Measurements from ENCODE around the gene TMEM201. TPM values are rescaled to one million over a fixed set of nuclear protein-coding genes. Genes with fewer than 3 reads are reported as not detected.

Gene TMEM201
- total RNA-seq, 1 donor from 2014 or later = 19.0 TPM

GRCh38 chr1:9643351-9644256 is 54.9 kb downstream of the TMEM201 start:
- intact Hi-C loops (cut with DNase I) = no loop called here
- no peak for DNase-seq (ENCODE audit: low spot score)

- intact Hi-C loops (cut with DNase I) = no loop called here
- no peak for DNase-seq (ENCODE audit: low spot score)
These were observed 57.3 kb downstream of the TMEM201 start for GRCh38 chr1:9646037-9646436.

- intact Hi-C loops (cut with DNase I) = no loop called here
These were observed 59.5 kb downstream of the TMEM201 start for GRCh38 chr1:9648171-9648570.

GRCh38 chr1:9649769-9650168 is 61.1 kb downstream of the TMEM201 start:
- DNase-seq (ENCODE audit: low spot score) = no peak
- intact Hi-C loops (cut with DNase I) = no loop called here

More at GRCh38 chr1:9648171-9648570, 59.5 kb downstream of the TMEM201 start:
- no peak for DNase-seq (ENCODE audit: low spot score)

- intact Hi-C loops (cut with DNase I) = no loop called here
- no peak for DNase-seq (ENCODE audit: low spot score)
These were observed 62.5 kb downstream of the TMEM201 start for GRCh38 chr1:9651220-9651564.

- DNase-seq (ENCODE audit: low spot score) = peak; percentile 81
- intact Hi-C loops (cut with DNase I) = no loop called here
These were observed 63.1 kb downstream of the TMEM201 start, which contains the start of gene PIK3CD for GRCh38 chr1:9651565-9652378. PIK3CD (plus strand) TSS chr1:9651731; CDS start chr1:9710456, 58,725 bp downstream.

- intact Hi-C loops (cut with DNase I) = no loop called here
- peak; percentile 80 for DNase-seq (ENCODE audit: low spot score)
These were observed 63.9 kb downstream of the TMEM201 start for GRCh38 chr1:9652379-9653209.

- no peak for DNase-seq (ENCODE audit: low spot score)
- intact Hi-C loops (cut with DNase I) = no loop called here
These were observed 64.4 kb downstream of the TMEM201 start for GRCh38 chr1:9653210-9653490.

- intact Hi-C loops (cut with DNase I) = no loop called here
These were observed 64.9 kb downstream of the TMEM201 start for GRCh38 chr1:9653491-9654050.

GRCh38 chr1:9654051-9654833 is 65.5 kb downstream of the TMEM201 start:
- peak; percentile 79 for DNase-seq (ENCODE audit: low spot score)

More at GRCh38 chr1:9653491-9654050, 64.9 kb downstream of the TMEM201 start:
- DNase-seq (ENCODE audit: low spot score) = no peak

GRCh38 chr1:9654834-9655723 is 66.4 kb downstream of the TMEM201 start:
- no peak for DNase-seq (ENCODE audit: low spot score)
- intact Hi-C loops (cut with DNase I) = no loop called here

More at GRCh38 chr1:9654051-9654833, 65.5 kb downstream of the TMEM201 start:
- intact Hi-C loops (cut with DNase I) = no loop called here

GRCh38 chr1:9655836-9656235 is 67.1 kb downstream of the TMEM201 start:
- intact Hi-C loops (cut with DNase I) = no loop called here
- DNase-seq (ENCODE audit: low spot score) = no peak

GRCh38 chr1:9657521-9658032 is 68.9 kb downstream of the TMEM201 start:
- DNase-seq (ENCODE audit: low spot score) = no peak
- intact Hi-C loops (cut with DNase I) = no loop called here

- intact Hi-C loops (cut with DNase I) = no loop called here
These were observed 69.5 kb downstream of the TMEM201 start for GRCh38 chr1:9658199-9658598.

GRCh38 chr1:9659328-9659727 is 70.6 kb downstream of the TMEM201 start:
- no peak for DNase-seq (ENCODE audit: low spot score)
- intact Hi-C loops (cut with DNase I) = no loop called here

More at GRCh38 chr1:9658199-9658598, 69.5 kb downstream of the TMEM201 start:
- DNase-seq (ENCODE audit: low spot score) = no peak

- DNase-seq (ENCODE audit: low spot score) = no peak
- intact Hi-C loops (cut with DNase I) = no loop called here
These were observed 74.5 kb downstream of the TMEM201 start for GRCh38 chr1:9663257-9663656.

All from cardiac septum (tissue), 1 donor.